ENCODE data around the gene TBX2. TPM values are rescaled to one million over a fixed set of nuclear protein-coding genes. Genes with fewer than 3 reads are reported as not detected.
A peak's percentile ranks its signal among the peaks of the same experiment; 100 is the strongest.

TBX2 gene
- total RNA-seq, 1 donor from 2014 or later: 0.14 TPM

- Mint-ChIP-seq H3K36me3 (ENCODE audit: low read depth) (no peaks in the 10 kb centered on the region), H3K27me3 (ENCODE audit: low read depth) (peaks cover 71% of the 10 kb centered on the region), H3K4me1 (ENCODE audit: low read depth) (peaks cover 16% of the 10 kb centered on the region), H3K4me3 (ENCODE audit: low read depth) (no peak overlapping the region), H3K9me3 (no peaks in the 10 kb centered on the region), H3K27ac (no peak overlapping the region)
- DNase-seq (ENCODE audit: low spot score): no peak
- intact Hi-C loops (cut with micrococcal nuclease): loop anchor here (1.0 kb wide), 1 partner anchor 50 kb away; no protein-coding TSS in a partner anchor
Measured at GRCh38 chr17:61403801-61404662, 4.4 kb downstream of the TBX2 start.

GRCh38 chr17:61404663-61404912 lies 4.9 kb downstream of the TBX2 start:
- Mint-ChIP-seq H3K27me3 (ENCODE audit: low read depth) (peaks cover 72% of the 10 kb centered on the region), H3K4me3 (ENCODE audit: low read depth) (no peak overlapping the region), H3K4me1 (ENCODE audit: low read depth) (peaks cover 16% of the 10 kb centered on the region), H3K9me3 (no peaks in the 10 kb centered on the region), H3K27ac (no peak overlapping the region), H3K36me3 (ENCODE audit: low read depth) (no peaks in the 10 kb centered on the region)
- intact Hi-C loops (cut with micrococcal nuclease): loop anchor here (1.0 kb wide), 1 partner anchor 50 kb away; no protein-coding TSS in a partner anchor
- no peak for DNase-seq (ENCODE audit: low spot score)

- Mint-ChIP-seq H3K27me3 (ENCODE audit: low read depth) (peaks cover 76% of the 10 kb centered on the region), H3K9me3 (no peaks in the 10 kb centered on the region), H3K27ac (no peak overlapping the region), H3K4me3 (ENCODE audit: low read depth) (peak overlapping the region; percentile 13), H3K4me1 (ENCODE audit: low read depth) (peaks cover 16% of the 10 kb centered on the region), H3K36me3 (ENCODE audit: low read depth) (no peaks in the 10 kb centered on the region)
- intact Hi-C loops (cut with micrococcal nuclease): loop anchor here (1.0 kb wide), 1 partner anchor 49 kb away; no protein-coding TSS in a partner anchor
- no peak for DNase-seq (ENCODE audit: low spot score)
Measured at GRCh38 chr17:61404913-61405685, 5.5 kb downstream of the TBX2 start.

GRCh38 chr17:61405686-61406536 lies 6.3 kb downstream of the TBX2 start:
- intact Hi-C loops (cut with micrococcal nuclease): no loop called here
- DNase-seq (ENCODE audit: low spot score): no peak
- Mint-ChIP-seq H3K36me3 (ENCODE audit: low read depth) (no peaks in the 10 kb centered on the region), H3K4me3 (ENCODE audit: low read depth) (no peak overlapping the region), H3K9me3 (no peaks in the 10 kb centered on the region), H3K27ac (no peak overlapping the region), H3K27me3 (ENCODE audit: low read depth) (peaks cover 79% of the 10 kb centered on the region), H3K4me1 (ENCODE audit: low read depth) (peaks cover 20% of the 10 kb centered on the region)

DNA sequence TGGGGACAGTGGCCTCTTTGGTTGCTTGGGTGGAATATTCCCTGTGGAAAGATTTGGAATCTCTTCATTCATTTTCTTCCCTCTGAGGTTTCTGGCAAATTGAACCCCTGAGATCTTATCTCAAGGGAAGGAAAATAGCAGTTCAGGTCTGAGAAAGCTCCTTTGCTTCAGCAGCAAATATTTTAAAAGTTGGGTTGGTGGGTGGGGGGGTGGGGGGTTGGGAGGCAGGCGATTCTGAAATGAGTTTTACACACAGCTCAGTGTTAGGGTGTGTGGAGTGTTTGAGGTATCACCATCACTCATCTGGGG lies 6.8 kb downstream of the TBX2 start:
- Mint-ChIP-seq H3K27ac (no peak overlapping the region), H3K4me1 (ENCODE audit: low read depth) (peaks cover 18% of the 10 kb centered on the region), H3K4me3 (ENCODE audit: low read depth) (no peak overlapping the region), H3K27me3 (ENCODE audit: low read depth) (peaks cover 73% of the 10 kb centered on the region), H3K36me3 (ENCODE audit: low read depth) (no peaks in the 10 kb centered on the region), H3K9me3 (no peaks in the 10 kb centered on the region)
- no peak for DNase-seq (ENCODE audit: low spot score)
- intact Hi-C loops (cut with micrococcal nuclease): no loop called here

GRCh38 chr17:61406971-61407911 lies 7.6 kb downstream of the TBX2 start:
- Mint-ChIP-seq H3K4me1 (ENCODE audit: low read depth) (peaks cover 18% of the 10 kb centered on the region), H3K36me3 (ENCODE audit: low read depth) (no peaks in the 10 kb centered on the region), H3K9me3 (no peaks in the 10 kb centered on the region), H3K27me3 (ENCODE audit: low read depth) (peaks cover 67% of the 10 kb centered on the region), H3K4me3 (ENCODE audit: low read depth) (no peak overlapping the region), H3K27ac (no peak overlapping the region)
- DNase-seq (ENCODE audit: low spot score): no peak
- intact Hi-C loops (cut with micrococcal nuclease): no loop called here

DNA sequence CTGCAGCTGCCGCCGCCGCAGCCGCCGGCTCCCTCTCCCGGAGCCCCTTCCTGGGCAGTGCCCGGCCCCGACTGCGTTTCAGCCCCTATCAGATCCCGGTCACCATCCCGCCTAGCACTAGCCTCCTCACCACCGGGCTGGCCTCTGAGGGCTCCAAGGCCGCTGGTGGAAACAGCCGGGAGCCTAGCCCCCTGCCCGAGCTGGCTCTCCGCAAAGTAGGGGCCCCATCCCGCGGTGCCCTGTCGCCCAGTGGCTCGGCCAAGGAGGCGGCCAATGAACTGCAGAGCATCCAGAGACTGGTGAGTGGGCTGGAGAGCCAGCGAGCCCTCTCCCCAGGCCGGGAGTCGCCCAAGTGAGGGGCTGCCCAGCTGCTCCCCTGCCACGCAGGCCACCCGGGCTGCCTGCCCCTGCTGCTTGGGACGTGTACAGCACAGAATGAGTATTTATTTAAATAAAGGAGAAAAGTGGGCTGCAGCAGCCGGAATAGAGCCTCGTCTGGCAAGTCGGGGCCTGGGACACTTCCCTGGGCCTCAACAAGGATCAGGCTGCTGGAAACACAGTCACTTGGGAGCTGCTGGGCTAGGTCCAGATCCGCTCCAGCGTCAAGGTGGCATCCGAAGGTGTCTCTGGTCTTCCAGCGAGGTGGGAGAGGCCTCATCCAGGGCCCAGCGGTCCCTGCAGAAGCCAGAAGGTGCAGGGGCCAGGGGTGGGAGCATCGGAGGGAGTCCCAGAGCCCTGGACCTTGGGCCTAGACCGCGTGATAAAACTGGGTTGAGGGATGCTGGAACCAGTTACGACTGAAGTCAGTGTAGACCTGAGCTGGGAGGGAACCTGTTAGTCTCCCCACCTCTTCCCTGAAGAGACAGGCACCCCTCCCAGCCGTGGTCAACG lies 8.8 kb downstream of the TBX2 start:
- Mint-ChIP-seq H3K4me1 (ENCODE audit: low read depth) (peaks cover 14% of the 10 kb centered on the region), H3K27ac (no peak overlapping the region), H3K9me3 (no peaks in the 10 kb centered on the region), H3K27me3 (ENCODE audit: low read depth) (peaks cover 60% of the 10 kb centered on the region), H3K4me3 (ENCODE audit: low read depth) (peak overlapping the region; percentile 61), H3K36me3 (ENCODE audit: low read depth) (no peaks in the 10 kb centered on the region)
- intact Hi-C loops (cut with micrococcal nuclease): no loop called here
- no peak for DNase-seq (ENCODE audit: low spot score)

- DNase-seq (ENCODE audit: low spot score): no peak
- peaks cover 8% of the 10 kb centered on the region for H3K4me1 Mint-ChIP-seq (ENCODE audit: low read depth)
- intact Hi-C loops (cut with micrococcal nuclease): loop anchor here (2.0 to 10.0 kb wide), 2 partner anchors 427 to 655 kb away; partner anchors contain the start of gene MED13
- no peaks in the 10 kb centered on the region for H3K9me3 Mint-ChIP-seq
- no peaks in the 10 kb centered on the region for H3K36me3 Mint-ChIP-seq (ENCODE audit: low read depth)
- H3K4me3 Mint-ChIP-seq (ENCODE audit: low read depth): peak overlapping the region; percentile 38
- peaks cover 59% of the 10 kb centered on the region for H3K27me3 Mint-ChIP-seq (ENCODE audit: low read depth)
- no peak overlapping the region for H3K27ac Mint-ChIP-seq
Measured at GRCh38 chr17:61409301-61410112, 9.9 kb downstream of the TBX2 start.

DNA sequence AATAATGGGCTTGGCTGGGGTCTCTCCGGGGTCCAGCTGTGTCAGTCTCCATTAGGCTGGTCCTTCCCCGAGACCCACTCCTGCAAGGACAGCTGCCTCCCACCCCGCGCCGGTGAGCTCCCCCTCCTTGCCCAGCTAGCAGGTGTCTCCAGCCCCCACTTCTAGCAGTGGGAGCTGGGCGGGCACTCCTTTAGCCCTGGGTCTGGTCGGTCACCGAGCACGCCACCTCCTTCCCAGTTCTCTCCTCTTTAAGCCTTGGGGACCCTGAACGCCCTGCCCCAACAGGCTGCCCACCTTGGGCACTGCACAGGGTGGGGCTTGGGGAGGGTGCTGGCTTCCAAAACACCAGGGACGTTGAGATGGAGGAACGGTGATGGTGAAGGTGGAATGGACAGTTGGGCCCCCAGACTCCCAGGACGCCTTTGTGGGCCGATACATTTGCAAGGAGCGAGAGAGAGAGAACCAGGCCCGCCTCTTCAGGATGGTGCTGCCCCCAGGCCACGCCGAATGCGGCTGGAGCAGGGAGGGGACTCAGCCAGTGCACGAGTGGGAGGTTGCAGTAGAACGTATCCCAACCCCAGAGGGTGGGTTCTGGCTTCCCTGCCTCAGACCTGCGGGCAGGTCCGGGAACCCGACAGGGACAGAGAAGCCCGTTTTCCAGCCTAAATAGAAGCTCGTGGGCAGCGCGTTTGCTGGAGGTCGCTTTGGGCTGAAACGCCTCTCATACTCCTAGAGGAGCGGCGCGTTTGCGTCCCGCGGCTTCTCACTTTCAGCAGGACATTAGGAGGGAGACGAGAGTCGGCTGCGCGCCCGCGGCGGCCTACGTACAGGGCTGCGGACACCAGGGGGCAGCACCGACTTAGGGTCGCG lies 10.7 kb downstream of the TBX2 start:
- DNase-seq (ENCODE audit: low spot score): peak; percentile 56
- Mint-ChIP-seq H3K4me3 (ENCODE audit: low read depth) (peak overlapping the region; percentile 54), H3K4me1 (ENCODE audit: low read depth) (peaks cover 8% of the 10 kb centered on the region), H3K27me3 (ENCODE audit: low read depth) (peaks cover 61% of the 10 kb centered on the region), H3K9me3 (no peaks in the 10 kb centered on the region), H3K27ac (no peak overlapping the region), H3K36me3 (ENCODE audit: low read depth) (no peaks in the 10 kb centered on the region)
- intact Hi-C loops (cut with micrococcal nuclease): loop anchor here (2.0 to 10.0 kb wide), 2 partner anchors 426 to 654 kb away; partner anchors contain the start of gene MED13

- peaks cover 8% of the 10 kb centered on the region for H3K4me1 Mint-ChIP-seq (ENCODE audit: low read depth)
- no peak overlapping the region for H3K27ac Mint-ChIP-seq
- peaks cover 62% of the 10 kb centered on the region for H3K27me3 Mint-ChIP-seq (ENCODE audit: low read depth)
- H3K9me3 Mint-ChIP-seq: no peaks in the 10 kb centered on the region
- intact Hi-C loops (cut with micrococcal nuclease): loop anchor here (2.0 to 10.0 kb wide), 2 partner anchors 426 to 654 kb away; partner anchors contain the start of gene MED13
- H3K36me3 Mint-ChIP-seq (ENCODE audit: low read depth): no peaks in the 10 kb centered on the region
- no peak for DNase-seq (ENCODE audit: low spot score)
- H3K4me3 Mint-ChIP-seq (ENCODE audit: low read depth): no peak overlapping the region
Measured at GRCh38 chr17:61411011-61411260, 11.3 kb downstream of the TBX2 start.
